ENCODE data around the gene PTCD1.

The PTCD1 gene

DNA sequence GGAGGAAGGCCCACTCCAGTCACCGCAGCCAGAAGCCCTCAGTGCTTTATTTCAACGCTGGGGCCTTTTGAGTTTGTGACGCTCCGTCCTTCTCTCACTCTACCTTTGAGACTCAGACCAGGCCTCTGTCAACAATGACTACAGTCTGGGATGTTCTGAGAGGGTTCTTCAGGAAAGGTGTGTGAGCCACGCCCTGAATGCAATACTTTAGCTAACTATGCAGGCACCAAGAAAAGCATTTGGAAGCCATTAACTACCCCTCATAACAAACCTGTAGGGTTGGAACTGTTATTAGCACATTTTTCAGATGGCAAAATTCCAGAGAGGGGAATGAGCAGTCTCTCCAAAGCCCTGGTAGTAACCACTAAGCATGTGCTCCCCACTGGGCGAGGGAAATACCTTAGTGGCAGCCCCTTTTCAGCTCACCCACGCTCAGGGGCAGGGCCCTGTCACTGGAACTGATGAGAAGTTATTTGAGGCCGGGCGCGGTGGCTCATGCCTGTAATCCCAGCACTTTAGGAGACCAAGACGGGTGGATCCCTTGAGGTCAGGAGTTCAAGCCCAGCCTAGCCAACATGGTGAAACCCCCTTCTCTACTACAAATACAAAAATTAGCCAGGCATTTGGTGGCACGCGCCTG is 69.7 kb downstream of the PTCD1 start:
- Histone ChIP-seq H3K4me2 (ENCODE audit: low read depth, low read length) (no peak overlapping the region), H3K27me3 (replicated peaks; ENCODE audit: insufficient read depth, low read length) (no peaks in the 10 kb centered on the region), H3K9me3 (replicated peaks; ENCODE audit: insufficient read depth, low read length) (no peaks in the 10 kb centered on the region), H3K9ac (ENCODE audit: low read length) (no peak overlapping the region), H2AFZ (ENCODE audit: low read length) (no peak overlapping the region), H3K4me3 (ENCODE audit: low read length) (no peak overlapping the region), H3F3A (ENCODE audit: insufficient read depth, low read length) (no peaks in the 10 kb centered on the region), H4K20me1 (ENCODE audit: insufficient read depth, low read length) (no peaks in the 10 kb centered on the region), H3K79me2 (ENCODE audit: low read length) (no peaks in the 10 kb centered on the region), H3K36me3 (replicated peaks; ENCODE audit: insufficient read depth, low read length) (no peaks in the 10 kb centered on the region), H3K4me1 (ENCODE audit: low read length) (no peaks in the 10 kb centered on the region), H3K9me2 (replicated peaks; ENCODE audit: insufficient read depth, low read length) (no peaks in the 10 kb centered on the region), H3K27ac (ENCODE audit: low read length) (no peak overlapping the region)
- TF ChIP-seq EZH2 (optimal IDR thresholded peaks at IDR 0.05; ENCODE audit: low read depth, low read length) = no peak
- TF ChIP-seq, protein P1, sequence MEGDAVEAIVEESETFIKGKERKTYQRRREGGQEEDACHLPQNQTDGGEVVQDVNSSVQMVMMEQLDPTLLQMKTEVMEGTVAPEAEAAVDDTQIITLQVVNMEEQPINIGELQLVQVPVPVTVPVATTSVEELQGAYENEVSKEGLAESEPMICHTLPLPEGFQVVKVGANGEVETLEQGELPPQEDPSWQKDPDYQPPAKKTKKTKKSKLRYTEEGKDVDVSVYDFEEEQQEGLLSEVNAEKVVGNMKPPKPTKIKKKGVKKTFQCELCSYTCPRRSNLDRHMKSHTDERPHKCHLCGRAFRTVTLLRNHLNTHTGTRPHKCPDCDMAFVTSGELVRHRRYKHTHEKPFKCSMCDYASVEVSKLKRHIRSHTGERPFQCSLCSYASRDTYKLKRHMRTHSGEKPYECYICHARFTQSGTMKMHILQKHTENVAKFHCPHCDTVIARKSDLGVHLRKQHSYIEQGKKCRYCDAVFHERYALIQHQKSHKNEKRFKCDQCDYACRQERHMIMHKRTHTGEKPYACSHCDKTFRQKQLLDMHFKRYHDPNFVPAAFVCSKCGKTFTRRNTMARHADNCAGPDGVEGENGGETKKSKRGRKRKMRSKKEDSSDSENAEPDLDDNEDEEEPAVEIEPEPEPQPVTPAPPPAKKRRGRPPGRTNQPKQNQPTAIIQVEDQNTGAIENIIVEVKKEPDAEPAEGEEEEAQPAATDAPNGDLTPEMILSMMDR (IDR thresholded peaks at IDR 0.05; ENCODE audit: low read length) = no peak
- TF ChIP-seq EZH2phosphoT487 (IDR thresholded peaks at IDR 0.05; ENCODE audit: low read length) = no peak
- DNase-seq = no peak
